GM21423 (cell line): ENCODE data around the gene UCHL3.
"Not testable (repeated sequence)": the region's sequence is repeated elsewhere in the genome, so short reads cannot be mapped to it uniquely, and the experiment has no call there.

Experiments
- ATAC-seq: cut with Tn5 transposase; IDR thresholded peaks from one replicate; pipeline ENCODE4 v1.9.1; 2021; ENCODE audit warnings: mild to moderate bottlenecking, moderate library complexity; ENCODE audit not compliant: unreplicated experiment

Gene UCHL3

GRCh38 chr13:75545386-75545785 is 4.2 kb upstream of the UCHL3 start:
- not testable (repeated sequence) for ATAC-seq

GRCh38 chr13:75547917-75548316 is 1.7 kb upstream of the UCHL3 start:
- ATAC-seq = no peak

- ATAC-seq = peak; percentile 1
Measured at GRCh38 chr13:75550159-75550567, 572 bp downstream of the UCHL3 start.

GRCh38 chr13:75554464-75554863 is 4.9 kb downstream of the UCHL3 start:
- ATAC-seq = no peak

GRCh38 chr13:75554981-75555380 is 5.4 kb downstream of the UCHL3 start:
- ATAC-seq = no peak

- no peak for ATAC-seq
Measured at GRCh38 chr13:75555836-75556235, 6.2 kb downstream of the UCHL3 start.

- no peak for ATAC-seq
Measured at GRCh38 chr13:75556961-75557360, 7.4 kb downstream of the UCHL3 start.

GRCh38 chr13:75558145-75558840 is 8.7 kb downstream of the UCHL3 start:
- ATAC-seq = no peak

GRCh38 chr13:75566658-75567057 is 17.1 kb downstream of the UCHL3 start:
- no peak for ATAC-seq

- no peak for ATAC-seq
Measured at GRCh38 chr13:75569576-75569975, 20.0 kb downstream of the UCHL3 start.

GRCh38 chr13:75579529-75579928 is 29.9 kb downstream of the UCHL3 start:
- no peak for ATAC-seq

GRCh38 chr13:75581874-75582640 is 32.5 kb downstream of the UCHL3 start:
- no peak for ATAC-seq

GRCh38 chr13:75583091-75583490 is 33.5 kb downstream of the UCHL3 start:
- ATAC-seq = no peak

GRCh38 chr13:75585153-75585552 is 35.6 kb downstream of the UCHL3 start:
- no peak for ATAC-seq

GRCh38 chr13:75587679-75588078 is 38.1 kb downstream of the UCHL3 start:
- no peak for ATAC-seq

- no peak for ATAC-seq
Measured at GRCh38 chr13:75596657-75597182, 47.1 kb downstream of the UCHL3 start.

GRCh38 chr13:75600371-75600770 is 50.8 kb downstream of the UCHL3 start:
- no peak for ATAC-seq

- no peak for ATAC-seq
Measured at GRCh38 chr13:75603038-75603437, 53.4 kb downstream of the UCHL3 start.

- ATAC-seq = no peak
Measured at GRCh38 chr13:75607447-75607846, 57.9 kb downstream of the UCHL3 start.

- ATAC-seq = no peak
Measured at GRCh38 chr13:75610466-75610865, 60.9 kb downstream of the UCHL3 start.

GRCh38 chr13:75612354-75612753 is 62.8 kb downstream of the UCHL3 start:
- no peak for ATAC-seq

- ATAC-seq = no peak
Measured at GRCh38 chr13:75617230-75617629, 67.6 kb downstream of the UCHL3 start.
